Measurements from ENCODE around the gene ELFN1.
"Not testable (repeated sequence)": the region's sequence is repeated elsewhere in the genome, so short reads cannot be mapped to it uniquely, and the experiment has no call there.

ELFN1 gene

DNA sequence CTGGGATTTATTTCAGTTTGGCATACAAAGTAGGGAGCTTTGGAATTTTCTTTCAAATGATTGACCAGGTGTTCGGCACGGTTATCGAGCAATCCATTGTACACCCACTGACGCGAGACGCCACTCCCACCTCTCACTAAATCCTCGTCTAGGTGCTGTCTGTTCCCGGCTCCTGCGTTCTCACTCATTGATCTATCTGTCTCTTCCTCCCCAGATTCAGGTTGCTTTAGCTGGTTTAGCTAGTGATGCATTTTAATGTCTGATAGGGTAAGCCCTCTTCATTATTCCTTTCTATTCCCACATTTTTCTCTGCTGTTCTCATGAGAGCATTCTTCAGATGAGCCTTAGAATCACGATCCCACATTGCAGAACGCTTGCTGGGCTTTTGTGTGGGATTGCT, 91.7 kb downstream of the ELFN1 start:
- no peak for TF ChIP-seq CTCF (IDR thresholded peaks at IDR 0.05; ENCODE audit: low read depth, low read length)
- DNase-seq (ENCODE audit: extremely low read depth, low read depth), result no peak

DNA sequence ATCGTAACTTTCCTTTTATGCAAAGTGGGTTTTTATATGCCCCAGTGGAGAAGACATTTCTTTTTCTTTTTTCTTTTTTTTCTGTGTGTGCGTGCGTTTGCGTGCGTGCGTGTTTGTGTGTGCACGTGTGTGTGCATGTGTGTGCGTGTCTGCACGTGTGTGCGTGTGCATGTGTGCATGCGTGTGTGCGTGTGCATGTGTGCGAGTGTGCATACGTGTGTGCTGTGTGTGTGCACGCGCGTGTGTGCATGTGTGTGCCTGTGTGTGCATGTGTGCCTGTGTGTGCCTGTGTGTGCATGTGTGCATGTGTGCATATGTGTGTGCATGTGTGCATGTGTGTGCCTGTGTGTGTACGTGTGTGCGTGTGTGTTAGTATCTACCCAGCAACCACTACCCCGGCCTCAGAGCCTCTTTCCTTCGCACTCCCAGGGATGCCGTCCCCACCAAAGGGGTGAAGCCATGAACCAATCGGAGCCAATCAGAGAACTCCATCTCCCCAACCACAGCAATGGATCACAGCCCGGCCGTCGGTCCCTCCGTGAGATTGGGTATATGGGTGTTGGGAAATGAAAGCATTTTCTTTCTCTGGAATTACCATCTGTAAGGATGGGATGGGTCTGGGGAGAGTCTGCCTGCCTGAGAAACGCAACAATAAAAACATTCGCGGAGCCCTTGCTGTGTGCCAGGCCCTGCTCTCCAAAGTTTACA, 92.3 kb downstream of the ELFN1 start:
- TF ChIP-seq CTCF (IDR thresholded peaks at IDR 0.05; ENCODE audit: low read depth, low read length), result no peak
- DNase-seq (ENCODE audit: extremely low read depth, low read depth), result no peak

DNA sequence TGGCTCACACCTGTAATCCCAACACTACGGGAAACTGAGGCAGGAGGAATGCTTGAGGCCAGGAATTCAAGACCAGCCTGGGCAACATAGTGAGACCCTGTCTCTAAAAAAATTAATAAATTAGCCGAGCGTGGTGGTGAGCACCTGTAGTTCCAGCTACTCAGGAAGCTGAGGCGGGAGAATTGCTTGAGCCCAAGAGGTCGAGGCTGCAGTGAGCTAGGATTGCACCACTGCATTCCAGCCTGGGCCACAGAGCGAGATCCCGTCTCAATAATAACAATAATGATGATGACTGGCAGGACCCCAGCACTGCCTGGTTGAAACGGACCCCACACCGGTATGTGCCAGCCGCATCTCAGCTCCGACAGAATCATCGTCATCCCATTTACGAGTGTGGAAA, 93.0 kb downstream of the ELFN1 start:
- no peak for TF ChIP-seq CTCF (IDR thresholded peaks at IDR 0.05; ENCODE audit: low read depth, low read length)
- DNase-seq (ENCODE audit: extremely low read depth, low read depth), result no peak

- DNase-seq (ENCODE audit: extremely low read depth, low read depth), result not testable (repeated sequence)
Measured at GRCh38 chr7:1763911-1764310, 93.8 kb downstream of the ELFN1 start.

GRCh38 chr7:1765336-1765735, 95.3 kb downstream of the ELFN1 start:
- no peak for TF ChIP-seq CTCF (IDR thresholded peaks at IDR 0.05; ENCODE audit: low read depth, low read length)
- DNase-seq (ENCODE audit: extremely low read depth, low read depth), result no peak

DNA sequence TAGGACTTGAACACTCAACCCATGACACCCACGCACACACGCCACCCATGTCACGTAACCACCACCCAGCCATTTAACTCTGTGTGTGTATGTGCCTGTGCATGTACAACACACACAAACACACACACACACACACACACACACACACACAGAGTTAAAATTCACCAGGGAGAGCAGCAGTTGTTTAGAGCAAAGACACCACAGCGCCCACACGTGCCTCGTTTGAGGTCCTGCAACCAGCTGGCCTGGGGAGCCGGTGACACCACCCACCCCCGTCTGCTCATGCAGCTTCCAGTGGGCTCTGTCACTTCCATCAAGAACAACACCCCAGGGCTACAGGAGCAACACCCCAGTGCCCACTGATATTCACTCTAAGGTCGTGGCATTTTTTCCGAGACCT, 97.4 kb downstream of the ELFN1 start:
- DNase-seq (ENCODE audit: extremely low read depth, low read depth), result no peak
- TF ChIP-seq CTCF (IDR thresholded peaks at IDR 0.05; ENCODE audit: low read depth, low read length), result no peak; the same call in 1 of the 2 replicates

GRCh38 chr7:1768832-1769231, 98.8 kb downstream of the ELFN1 start:
- DNase-seq (ENCODE audit: extremely low read depth, low read depth), result no peak

More at GRCh38 chr7:1768832-1769231, 98.8 kb downstream of the ELFN1 start:
- no peak for TF ChIP-seq CTCF (IDR thresholded peaks at IDR 0.05; ENCODE audit: low read depth, low read length)

Measured in AG09319 (cell line).